ENCODE results near the gene ABCF3.

The ABCF3 gene, protein sequence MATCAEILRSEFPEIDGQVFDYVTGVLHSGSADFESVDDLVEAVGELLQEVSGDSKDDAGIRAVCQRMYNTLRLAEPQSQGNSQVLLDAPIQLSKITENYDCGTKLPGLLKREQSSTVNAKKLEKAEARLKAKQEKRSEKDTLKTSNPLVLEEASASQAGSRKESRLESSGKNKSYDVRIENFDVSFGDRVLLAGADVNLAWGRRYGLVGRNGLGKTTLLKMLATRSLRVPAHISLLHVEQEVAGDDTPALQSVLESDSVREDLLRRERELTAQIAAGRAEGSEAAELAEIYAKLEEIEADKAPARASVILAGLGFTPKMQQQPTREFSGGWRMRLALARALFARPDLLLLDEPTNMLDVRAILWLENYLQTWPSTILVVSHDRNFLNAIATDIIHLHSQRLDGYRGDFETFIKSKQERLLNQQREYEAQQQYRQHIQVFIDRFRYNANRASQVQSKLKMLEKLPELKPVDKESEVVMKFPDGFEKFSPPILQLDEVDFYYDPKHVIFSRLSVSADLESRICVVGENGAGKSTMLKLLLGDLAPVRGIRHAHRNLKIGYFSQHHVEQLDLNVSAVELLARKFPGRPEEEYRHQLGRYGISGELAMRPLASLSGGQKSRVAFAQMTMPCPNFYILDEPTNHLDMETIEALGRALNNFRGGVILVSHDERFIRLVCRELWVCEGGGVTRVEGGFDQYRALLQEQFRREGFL

DNA sequence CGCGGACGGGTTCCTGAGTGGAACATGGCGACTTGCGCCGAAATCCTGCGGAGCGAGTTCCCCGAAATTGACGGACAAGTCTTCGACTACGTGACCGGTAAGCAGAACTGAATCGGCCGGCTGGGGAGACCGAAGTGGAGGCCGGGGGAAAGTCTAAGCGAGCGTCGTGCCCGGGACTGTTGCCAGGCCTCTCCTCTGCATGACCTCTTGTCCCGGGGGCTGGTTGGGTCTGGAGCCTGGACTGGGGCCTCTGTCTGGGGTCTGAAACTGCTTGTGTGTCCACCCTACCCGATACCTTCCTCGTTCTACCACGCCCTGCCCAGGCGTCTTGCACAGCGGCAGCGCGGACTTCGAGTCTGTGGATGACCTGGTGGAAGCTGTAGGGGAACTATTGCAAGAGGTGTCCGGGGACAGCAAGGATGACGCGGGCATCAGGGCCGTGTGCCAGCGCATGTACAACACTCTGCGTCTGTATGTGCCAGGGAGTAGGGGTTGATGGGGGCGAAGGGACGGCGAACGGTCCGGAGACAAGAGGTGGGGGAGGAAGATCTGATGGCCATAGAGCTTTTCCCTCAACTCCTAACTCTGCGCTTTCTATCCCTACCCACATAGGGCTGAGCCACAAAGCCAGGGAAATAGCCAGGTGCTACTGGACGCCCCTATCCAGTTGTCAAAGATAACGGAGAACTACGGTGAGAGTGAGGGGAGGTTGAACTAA lies at the start of gene ABCF3:
TSS of gene ABCF3 (plus strand) at position 16 of the 718 bp plus-strand sequence. CDS start at position 25, 9 bp downstream.
- peak within 1 kb of the TSS; percentile 75 to 98 for H3K4me3 ChIP-seq (replicated peaks in 1 of 2; ENCODE audit: low read depth in 2 of 2, low read length in 2 of 2)
- peak; percentile 64 to 70 for DNase-seq (ENCODE audit: low read depth in 2 of 2)
- TF ChIP-seq, protein P1, sequence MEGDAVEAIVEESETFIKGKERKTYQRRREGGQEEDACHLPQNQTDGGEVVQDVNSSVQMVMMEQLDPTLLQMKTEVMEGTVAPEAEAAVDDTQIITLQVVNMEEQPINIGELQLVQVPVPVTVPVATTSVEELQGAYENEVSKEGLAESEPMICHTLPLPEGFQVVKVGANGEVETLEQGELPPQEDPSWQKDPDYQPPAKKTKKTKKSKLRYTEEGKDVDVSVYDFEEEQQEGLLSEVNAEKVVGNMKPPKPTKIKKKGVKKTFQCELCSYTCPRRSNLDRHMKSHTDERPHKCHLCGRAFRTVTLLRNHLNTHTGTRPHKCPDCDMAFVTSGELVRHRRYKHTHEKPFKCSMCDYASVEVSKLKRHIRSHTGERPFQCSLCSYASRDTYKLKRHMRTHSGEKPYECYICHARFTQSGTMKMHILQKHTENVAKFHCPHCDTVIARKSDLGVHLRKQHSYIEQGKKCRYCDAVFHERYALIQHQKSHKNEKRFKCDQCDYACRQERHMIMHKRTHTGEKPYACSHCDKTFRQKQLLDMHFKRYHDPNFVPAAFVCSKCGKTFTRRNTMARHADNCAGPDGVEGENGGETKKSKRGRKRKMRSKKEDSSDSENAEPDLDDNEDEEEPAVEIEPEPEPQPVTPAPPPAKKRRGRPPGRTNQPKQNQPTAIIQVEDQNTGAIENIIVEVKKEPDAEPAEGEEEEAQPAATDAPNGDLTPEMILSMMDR (IDR thresholded peaks at IDR 0.05; ENCODE audit: low read depth, low read length), result no peak

- DNase-seq (ENCODE audit: low read depth in 2 of 2), result no peak
- H3K4me3 ChIP-seq (replicated peaks in 1 of 2; ENCODE audit: low read depth in 2 of 2, low read length in 2 of 2), result no peak overlapping the region
- TF ChIP-seq, protein P1 (IDR thresholded peaks at IDR 0.05; ENCODE audit: low read depth, low read length), result no peak
Observed at GRCh38 chr3:184140436-184140835, 45.6 kb upstream of the ABCF3 start.

DNA sequence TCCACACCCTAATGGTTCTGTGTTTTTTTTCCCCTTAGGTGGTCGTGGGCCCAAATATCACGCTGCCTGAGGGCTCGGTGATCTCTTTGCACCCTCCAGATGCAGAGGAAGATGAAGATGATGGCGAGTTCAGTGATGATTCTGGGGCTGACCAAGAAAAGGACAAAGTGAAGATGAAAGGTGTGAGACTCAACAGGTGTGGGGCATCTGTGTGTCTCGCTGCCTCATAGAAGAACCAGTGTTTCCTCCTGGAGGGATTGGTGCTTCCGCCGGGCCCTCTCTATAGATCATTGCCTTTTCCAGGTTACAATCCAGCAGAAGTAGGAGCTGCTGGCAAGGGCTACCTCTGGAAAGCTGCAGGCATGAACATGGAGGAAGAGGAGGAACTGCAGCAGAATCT lies 43.8 kb upstream of the ABCF3 start:
- no peak for DNase-seq (ENCODE audit: low read depth in 2 of 2)
- H3K4me3 ChIP-seq (replicated peaks in 1 of 2; ENCODE audit: low read depth in 2 of 2, low read length in 2 of 2), result no peak overlapping the region
- TF ChIP-seq, protein P1 (IDR thresholded peaks at IDR 0.05; ENCODE audit: low read depth, low read length), result no peak

DNA sequence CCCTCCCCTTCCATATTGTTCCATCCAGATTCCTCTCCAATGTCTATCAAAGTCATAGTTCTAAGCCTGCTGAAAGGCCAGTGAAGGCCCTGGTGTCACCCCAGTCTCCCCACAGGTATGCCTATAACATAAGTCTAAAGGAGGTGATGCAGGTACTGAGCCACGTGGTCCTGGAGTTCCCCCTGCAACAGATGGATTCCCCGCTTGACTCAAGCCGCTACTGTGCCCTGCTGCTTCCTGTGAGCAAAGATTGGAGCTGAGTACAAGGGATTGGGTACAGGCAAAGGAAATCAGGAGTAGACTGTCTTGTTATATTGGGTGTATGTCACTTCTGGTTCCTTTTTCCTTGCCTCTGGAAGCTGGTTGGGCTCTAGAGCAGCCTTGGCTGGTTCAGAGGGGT lies 42.7 kb upstream of the ABCF3 start:
- DNase-seq (ENCODE audit: low read depth in 2 of 2), result no peak
- TF ChIP-seq, protein P1 (IDR thresholded peaks at IDR 0.05; ENCODE audit: low read depth, low read length), result no peak

DNA sequence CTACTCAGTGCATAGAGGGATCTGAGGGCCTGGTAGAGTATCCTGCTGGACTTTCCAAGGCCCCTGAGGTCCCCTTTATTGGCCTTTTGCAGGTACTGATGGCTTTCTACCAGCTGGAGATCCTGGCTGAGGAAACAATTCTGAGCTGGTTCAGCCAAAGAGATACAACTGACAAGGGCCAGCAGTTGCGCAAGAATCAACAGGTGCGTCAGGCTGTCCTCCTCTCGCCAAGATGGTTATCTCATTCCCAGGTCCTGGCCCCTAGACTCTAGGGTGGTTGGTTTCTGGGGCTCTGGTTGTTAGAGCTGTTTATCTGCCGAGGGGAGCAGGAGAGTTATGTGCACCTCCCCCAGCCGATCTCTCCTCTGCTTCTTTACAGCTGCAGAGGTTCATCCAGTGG lies 41.5 kb upstream of the ABCF3 start:
- TF ChIP-seq, protein P1 (IDR thresholded peaks at IDR 0.05; ENCODE audit: low read depth, low read length), result no peak
- no peak for DNase-seq (ENCODE audit: low read depth in 2 of 2)
- H3K4me3 ChIP-seq (replicated peaks in 1 of 2; ENCODE audit: low read depth in 2 of 2, low read length in 2 of 2), result no peak overlapping the region

More for the DNA sequence above, 42.7 kb upstream of the ABCF3 start:
- no peak overlapping the region for H3K4me3 ChIP-seq (replicated peaks in 1 of 2; ENCODE audit: low read depth in 2 of 2, low read length in 2 of 2)

GRCh38 chr3:184145111-184145524 lies 40.9 kb upstream of the ABCF3 start:
- H3K4me3 ChIP-seq (replicated peaks in 1 of 2; ENCODE audit: low read depth in 2 of 2, low read length in 2 of 2), result no peak overlapping the region
- TF ChIP-seq, protein P1 (IDR thresholded peaks at IDR 0.05; ENCODE audit: low read depth, low read length), result peak; percentile 51
- peak; percentile 70 to 74 for DNase-seq (ENCODE audit: low read depth in 2 of 2)

Data from cardiac fibroblast (primary cell).